GM18909 (cell line): ENCODE results near the gene FFAR1.

Experiments used
- ATAC-seq: cut with Tn5 transposase; IDR thresholded peaks from one replicate; pipeline ENCODE4 v1.9.1; 2021; ENCODE audit warnings: mild to moderate bottlenecking; ENCODE audit not compliant: unreplicated experiment, poor library complexity

The FFAR1 gene

DNA sequence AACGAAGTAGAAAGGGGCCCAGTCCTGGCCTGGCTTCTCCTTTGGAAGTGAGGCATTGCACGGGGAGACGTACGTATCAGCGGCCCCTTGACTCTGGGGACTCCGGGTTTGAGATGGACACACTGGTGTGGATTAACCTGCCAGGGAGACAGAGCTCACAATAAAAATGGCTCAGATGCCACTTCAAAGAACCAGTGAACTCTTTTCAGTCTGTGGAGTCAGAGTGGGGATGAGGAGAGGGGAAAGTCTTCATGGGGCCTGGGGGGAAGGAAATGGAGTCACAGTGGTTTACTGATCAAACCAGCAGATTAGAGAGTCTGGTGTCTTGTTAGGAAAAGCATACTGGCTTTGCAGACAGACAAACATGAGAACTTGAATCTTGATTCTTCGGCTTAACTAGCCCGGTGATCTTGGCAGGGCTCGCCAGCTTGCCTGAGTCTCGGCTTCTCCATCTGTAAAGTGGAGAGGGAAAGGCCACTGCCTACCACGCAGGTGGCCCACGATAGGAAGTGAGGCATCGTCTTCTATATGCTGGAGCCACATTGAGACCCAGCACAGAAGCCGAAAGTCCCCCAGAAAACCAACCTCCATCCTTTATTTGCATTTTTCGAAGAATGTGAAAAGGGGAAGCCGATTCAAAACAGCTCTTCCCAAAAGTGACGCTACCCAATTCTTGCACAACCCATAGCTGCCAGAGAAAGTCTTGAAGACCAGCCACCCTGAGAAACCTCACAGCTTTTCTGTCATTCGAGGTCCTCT lies at the start of gene FFAR1:
Gene FFAR1, plus strand, starts transcription at position 732 of the 759 bp plus-strand sequence. CDS start 3,650 bp downstream, outside the sequence.
- peak; percentile 59 for ATAC-seq

GRCh38 chr19:35297922-35298321 lies 49.8 kb upstream of the FFAR1 start:
- ATAC-seq: no peak

DNA sequence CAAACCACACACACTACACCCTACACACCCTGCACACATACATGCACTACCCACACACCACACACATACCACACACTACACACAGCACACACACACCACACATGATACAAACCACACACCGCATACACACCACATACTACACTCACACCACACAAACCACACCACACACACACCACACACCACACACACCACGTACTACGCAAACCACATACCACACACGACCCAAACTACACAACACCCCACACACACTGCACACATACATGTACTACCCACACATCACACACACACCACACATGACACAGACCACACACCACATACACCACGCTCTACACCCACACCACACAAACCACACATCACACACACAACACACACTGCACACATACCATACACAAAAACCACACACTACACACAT lies 49.1 kb upstream of the FFAR1 start:
- ATAC-seq: no peak

DNA sequence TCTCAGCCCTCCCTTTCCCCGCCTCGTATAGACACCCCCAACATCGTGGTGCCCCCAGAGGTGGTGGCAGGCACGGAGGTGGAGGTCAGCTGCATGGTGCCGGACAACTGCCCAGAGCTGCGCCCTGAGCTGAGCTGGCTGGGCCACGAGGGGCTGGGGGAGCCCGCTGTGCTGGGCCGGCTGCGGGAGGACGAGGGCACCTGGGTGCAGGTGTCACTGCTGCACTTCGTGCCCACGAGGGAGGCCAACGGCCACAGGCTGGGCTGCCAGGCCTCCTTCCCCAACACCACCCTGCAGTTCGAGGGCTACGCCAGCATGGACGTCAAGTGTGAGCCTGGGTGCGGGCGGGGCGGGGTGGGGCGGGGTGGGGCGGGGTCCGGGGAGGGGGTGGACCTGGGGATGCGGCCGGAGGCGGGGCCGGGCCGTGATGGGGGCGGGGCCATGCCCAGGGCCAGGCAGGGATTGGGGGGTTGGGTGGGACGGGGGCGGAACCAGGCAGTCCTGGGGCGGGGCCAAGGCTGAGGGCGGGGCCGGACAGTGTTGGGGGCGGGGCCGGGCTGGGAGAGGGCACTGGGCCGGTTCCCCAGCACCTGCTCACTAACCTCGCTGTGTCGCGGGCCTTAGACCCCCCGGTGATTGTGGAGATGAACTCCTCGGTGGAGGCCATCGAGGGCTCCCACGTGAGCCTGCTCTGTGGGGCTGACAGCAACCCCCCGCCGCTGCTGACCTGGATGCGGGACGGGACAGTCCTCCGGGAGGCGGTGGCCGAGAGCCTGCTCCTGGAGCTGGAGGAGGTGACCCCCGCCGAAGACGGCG lies 48.0 kb upstream of the FFAR1 start:
- no peak for ATAC-seq

GRCh38 chr19:35300339-35300649 lies 47.4 kb upstream of the FFAR1 start:
- no peak for ATAC-seq

- no peak for ATAC-seq
Observed at GRCh38 chr19:35301961-35302360, 45.7 kb upstream of the FFAR1 start.

GRCh38 chr19:35302446-35302845 lies 45.3 kb upstream of the FFAR1 start:
- no peak for ATAC-seq

DNA sequence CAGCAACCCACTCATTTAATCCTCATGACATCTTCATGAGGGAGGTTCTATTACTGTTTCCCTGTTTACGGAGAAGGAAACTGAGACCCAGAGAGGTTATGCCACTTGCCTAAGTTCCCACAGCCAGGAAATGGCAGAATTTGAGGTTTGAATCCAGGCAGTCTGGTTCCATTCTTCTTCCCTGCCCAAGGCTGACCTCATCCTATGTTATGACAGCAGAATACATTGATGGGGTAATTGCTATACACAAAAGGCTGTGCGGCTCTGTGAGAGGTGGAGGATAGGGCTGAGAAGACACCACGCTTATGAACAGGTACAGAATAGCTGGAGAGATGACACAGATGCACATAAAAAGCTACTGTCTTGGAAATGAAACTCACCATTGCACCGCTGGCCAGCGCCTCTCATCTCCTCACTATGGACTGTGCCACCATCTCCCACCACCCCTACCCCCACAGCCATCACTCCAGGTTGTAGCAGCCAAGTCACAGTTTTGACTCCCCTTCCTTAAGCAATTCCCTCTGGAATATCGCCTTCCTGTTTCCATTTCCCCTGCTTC lies 44.3 kb upstream of the FFAR1 start:
- no peak for ATAC-seq

- ATAC-seq: no peak
Observed at GRCh38 chr19:35304036-35304435, 43.7 kb upstream of the FFAR1 start.

- ATAC-seq: no peak
Observed at GRCh38 chr19:35305181-35305580, 42.5 kb upstream of the FFAR1 start.

GRCh38 chr19:35306473-35307246 lies 41.0 kb upstream of the FFAR1 start:
- no peak for ATAC-seq

DNA sequence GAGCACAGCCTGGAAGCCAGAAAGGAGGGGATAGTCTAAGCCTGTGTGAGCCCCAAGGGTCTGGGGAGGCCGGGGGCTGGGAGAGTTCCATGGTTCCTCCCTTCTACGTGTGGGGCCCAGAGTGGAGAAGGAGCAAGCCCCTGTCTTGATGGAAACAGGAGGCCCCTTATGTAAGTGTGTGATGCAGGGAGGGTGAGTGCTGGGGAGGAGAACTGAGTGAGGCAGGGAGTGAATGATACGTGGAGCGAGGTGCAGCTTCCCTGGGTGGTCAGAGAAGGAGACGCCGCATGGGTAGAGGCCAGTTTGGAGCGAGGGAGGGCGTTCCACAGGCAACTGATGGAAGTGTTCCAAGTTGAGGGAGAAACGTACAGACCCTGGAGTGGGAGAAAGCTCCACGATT lies 39.8 kb upstream of the FFAR1 start:
- no peak for ATAC-seq

- ATAC-seq: no peak
Observed at GRCh38 chr19:35308910-35309309, 38.8 kb upstream of the FFAR1 start.

DNA sequence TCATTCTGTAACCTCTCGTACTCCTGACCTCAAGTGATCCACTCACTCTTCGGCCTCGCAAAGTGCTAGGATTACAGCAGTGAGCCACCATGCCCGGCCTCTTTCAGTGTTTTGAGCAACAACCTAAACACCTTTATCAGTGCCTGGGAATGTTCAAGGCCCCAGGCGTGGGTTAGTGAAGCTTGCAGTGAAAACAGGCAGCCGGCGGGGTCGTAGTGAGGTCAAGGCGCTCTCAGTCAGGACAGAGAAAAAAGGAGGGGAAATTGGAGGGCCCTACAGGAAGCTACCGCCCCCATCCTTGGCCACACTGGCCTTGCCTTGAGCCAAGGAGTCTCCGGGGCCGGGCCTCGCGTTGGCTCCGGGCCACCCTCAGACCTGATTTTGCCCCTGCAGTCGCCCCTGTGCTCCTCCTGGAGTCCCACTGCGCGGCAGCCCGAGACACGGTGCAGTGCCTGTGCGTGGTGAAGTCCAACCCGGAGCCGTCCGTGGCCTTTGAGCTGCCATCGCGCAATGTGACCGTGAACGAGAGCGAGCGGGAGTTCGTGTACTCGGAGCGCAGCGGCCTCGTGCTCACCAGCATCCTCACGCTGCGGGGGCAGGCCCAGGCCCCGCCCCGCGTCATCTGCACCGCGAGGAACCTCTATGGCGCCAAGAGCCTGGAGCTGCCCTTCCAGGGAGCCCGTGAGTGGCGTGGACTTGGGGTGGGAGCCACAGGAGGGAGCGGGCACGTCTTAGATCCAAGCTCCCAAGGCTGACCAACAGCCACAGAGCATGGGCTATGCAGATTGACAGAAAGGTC lies 38.0 kb upstream of the FFAR1 start:
- ATAC-seq: no peak

DNA sequence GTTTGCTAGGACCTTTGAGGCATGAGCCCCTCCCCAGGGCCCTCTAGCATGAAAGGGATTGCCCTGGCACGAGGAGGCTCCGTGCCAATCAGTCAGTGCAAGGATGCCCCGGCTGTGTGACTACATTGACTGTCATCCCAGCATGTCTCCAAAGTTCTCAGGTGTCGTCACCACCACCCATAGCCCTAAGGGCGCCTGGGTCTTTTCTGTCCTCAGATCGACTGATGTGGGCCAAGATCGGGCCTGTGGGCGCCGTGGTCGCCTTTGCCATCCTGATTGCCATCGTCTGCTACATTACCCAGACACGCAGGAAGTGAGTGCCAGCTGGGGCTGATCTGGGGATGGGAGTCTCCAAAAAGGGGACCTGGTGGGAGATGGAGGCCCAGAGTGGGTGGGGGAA lies 37.4 kb upstream of the FFAR1 start:
- ATAC-seq: no peak

DNA sequence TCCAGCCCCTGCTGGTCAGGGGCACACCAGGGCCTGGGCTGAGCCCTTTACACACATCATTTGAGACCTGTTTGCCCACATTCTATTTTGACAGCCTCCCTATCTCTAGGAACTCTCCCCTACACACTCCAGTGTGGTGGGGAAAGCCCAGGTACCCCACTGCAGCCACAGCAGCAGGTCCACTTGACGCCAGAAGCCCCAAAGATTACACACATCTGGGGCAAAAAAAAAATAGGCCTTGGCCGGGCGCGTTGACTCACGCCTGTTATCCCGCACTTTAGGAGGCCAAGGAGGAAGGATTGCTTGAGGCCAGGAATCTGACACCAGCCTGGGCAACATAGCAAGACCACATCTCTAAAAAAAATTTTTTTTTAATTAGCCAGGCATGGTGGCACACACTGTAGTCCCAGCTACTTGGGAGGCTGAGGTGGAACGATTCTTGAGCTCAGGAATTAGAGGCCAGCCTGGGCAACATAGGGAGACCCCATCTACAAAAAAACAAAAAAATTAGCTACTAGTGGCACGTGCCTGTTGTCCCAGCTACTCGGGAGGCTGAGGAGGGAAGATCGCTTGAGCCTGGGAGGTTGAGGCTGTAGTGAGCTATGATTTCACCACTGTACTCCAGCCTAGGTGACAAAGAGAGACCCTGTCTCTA lies 36.8 kb upstream of the FFAR1 start:
- ATAC-seq: no peak

DNA sequence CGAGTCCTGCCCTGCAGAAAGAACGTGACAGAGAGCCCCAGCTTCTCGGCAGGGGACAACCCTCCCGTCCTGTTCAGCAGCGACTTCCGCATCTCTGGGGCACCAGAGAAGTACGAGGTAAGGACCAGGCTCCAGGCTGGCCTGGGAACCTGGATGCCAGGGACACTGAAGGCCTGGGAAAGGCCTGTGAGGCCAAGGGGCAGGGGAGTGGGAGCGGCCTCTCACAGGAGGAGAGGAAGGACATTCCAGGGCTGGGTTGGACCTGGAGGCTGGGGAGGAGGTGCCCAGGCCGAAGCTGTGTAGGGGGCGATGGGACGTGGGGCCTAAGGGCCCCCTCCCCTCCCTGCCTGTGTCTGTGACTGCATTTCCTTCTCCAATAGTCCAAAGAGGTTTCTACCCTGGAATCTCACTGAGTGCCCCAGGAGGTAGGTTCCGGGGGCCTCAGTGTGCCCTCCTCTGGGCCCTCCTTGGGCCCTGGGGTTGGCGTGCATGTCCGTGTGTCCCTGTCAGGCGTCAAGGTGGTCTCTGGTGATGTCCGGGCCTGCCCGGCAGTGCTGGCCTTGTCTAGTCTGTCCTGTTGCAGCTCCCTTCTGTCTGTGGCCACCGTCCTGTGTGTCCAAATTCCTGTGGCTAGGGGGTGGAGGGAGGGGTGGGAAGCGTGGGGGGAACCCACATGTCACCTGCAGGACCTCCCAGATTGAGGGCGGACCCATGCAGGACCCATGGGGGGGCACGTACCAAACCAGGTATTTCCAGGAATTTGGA lies 35.6 kb upstream of the FFAR1 start:
- ATAC-seq: no peak

GRCh38 chr19:35313587-35313986 lies 34.1 kb upstream of the FFAR1 start:
- ATAC-seq: no peak

DNA sequence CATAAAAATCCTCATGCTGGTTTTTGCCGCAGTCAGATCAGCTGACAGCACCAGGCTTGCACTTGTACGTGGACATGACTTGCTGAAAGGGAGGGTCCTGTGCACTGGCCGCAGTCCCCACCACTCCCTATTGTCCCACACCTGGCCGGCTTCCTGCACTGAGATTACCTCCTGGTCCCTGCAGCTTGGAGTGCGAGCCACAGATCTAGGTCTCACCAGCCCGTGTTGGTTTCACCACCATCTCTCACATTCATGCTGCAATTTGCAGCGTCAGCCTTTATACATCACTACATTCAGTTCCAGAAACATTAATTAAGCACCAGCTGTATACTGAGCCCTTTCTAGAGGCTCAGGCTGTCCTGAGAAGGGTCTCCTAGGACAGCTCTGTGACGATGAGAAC lies 33.7 kb upstream of the FFAR1 start:
- no peak for ATAC-seq
